ENCODE measurements around the gene ZFP1.

ZFP1 gene

DNA sequence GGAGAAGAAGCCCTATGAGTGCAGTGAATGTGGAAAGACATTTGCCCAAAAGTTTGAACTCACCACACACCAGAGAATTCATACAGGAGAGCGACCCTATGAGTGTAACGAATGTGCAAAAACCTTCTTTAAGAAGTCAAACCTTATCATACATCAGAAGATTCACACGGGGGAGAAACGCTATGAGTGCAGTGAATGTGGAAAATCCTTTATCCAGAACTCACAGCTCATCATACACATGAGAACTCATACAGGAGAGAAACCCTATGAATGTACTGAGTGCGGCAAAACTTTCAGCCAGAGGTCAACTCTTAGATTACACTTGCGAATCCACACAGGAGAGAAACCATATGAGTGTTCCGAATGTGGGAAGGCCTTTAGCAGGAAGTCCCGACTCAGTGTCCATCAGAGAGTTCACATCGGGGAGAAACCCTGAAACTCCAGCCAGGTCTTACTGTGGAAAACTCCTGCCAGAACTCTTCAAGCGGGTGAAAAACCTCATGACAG lies 21.6 kb downstream of the ZFP1 start:
- no peak overlapping the region for H3K4me3 ChIP-seq (replicated peaks; ENCODE audit: low read depth, low read length)
- TF ChIP-seq, protein P1, sequence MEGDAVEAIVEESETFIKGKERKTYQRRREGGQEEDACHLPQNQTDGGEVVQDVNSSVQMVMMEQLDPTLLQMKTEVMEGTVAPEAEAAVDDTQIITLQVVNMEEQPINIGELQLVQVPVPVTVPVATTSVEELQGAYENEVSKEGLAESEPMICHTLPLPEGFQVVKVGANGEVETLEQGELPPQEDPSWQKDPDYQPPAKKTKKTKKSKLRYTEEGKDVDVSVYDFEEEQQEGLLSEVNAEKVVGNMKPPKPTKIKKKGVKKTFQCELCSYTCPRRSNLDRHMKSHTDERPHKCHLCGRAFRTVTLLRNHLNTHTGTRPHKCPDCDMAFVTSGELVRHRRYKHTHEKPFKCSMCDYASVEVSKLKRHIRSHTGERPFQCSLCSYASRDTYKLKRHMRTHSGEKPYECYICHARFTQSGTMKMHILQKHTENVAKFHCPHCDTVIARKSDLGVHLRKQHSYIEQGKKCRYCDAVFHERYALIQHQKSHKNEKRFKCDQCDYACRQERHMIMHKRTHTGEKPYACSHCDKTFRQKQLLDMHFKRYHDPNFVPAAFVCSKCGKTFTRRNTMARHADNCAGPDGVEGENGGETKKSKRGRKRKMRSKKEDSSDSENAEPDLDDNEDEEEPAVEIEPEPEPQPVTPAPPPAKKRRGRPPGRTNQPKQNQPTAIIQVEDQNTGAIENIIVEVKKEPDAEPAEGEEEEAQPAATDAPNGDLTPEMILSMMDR (IDR thresholded peaks at IDR 0.05; ENCODE audit: low read depth, low read length, missing control alignments) = no peak
- DNase-seq (ENCODE audit: extremely low read depth, low read depth) = no peak

DNA sequence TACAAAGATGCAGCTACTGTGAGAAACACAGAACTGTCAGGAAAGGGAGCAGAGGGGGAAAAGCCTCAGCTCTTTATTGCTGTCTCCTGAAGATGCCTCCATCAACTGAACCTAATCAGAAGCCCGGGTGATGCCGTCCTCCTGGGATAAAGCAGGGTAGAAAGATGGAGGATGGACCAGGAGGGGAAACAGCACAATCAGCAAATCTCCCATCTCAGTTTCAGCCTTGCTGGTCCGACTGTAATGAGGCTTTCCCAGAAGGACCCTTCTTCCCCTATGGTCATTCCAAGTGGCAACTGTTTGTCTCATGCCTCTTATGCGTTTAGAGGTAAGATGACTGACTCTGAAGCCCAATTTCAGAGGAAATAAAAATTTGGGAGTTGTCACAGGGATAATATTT lies 24.3 kb downstream of the ZFP1 start:
- DNase-seq (ENCODE audit: extremely low read depth, low read depth) = no peak
- no peak overlapping the region for H3K4me3 ChIP-seq (replicated peaks; ENCODE audit: low read depth, low read length)
- TF ChIP-seq, protein P1 (IDR thresholded peaks at IDR 0.05; ENCODE audit: low read depth, low read length, missing control alignments) = no peak

DNA sequence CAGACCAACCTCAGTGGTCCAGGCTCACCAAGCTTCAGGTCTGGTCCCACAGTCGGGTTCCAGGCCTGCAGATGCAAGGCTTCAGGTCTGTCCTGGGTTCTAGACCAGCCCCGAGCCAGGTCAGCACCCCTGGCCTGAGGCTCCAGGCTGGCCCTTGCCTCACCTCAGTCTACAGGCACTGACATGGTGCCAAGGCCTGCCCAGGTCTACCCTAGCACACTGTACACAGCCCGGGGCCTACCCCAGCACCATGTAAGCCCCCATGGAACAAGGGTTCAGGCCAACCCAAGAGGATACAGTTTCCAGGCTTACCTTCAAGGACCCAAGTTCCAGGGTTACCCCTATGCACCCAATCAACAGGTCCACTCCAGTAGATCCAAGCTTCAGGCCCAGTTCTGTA lies 26.8 kb downstream of the ZFP1 start:
- no peak overlapping the region for H3K4me3 ChIP-seq (replicated peaks; ENCODE audit: low read depth, low read length)
- no peak for DNase-seq (ENCODE audit: extremely low read depth, low read depth)
- TF ChIP-seq, protein P1 (IDR thresholded peaks at IDR 0.05; ENCODE audit: low read depth, low read length, missing control alignments) = no peak

DNA sequence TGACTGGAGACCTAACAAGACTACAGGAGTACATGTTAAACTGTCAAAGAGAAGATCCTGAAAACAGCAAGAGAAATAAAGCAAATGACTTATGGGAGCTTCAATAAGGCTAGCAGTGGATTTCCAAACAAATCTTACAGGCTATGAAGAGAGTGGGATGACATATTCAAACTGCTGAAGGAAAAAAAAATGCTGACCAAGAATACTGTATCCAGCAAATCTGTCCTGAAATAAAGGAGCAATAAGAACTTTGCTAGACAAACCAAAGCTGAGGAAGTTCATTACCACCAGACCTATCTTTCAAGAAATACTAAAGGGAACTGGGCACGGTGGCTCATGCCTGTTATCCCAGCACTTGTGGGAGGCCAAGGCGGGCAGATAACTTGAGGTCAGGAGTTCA lies 28.6 kb downstream of the ZFP1 start:
- no peak for DNase-seq (ENCODE audit: extremely low read depth, low read depth)

DNA sequence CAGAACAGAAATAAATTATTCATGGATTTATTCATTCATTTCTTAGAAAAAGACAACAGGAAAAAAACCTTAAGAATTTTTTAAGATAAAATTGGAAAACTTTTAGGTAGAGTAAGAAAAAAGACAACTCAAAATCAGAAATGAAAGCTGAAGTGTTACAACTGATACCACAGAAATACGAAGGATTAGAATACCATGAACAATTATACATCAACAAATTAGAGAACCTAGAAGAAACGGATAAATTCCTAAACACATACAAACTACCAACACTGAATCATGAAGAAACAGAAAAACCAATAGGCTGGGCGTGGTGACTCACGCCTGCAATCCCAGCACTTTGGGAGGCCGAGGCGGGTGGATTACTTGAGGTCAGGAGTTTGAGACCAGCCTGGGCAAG lies 30.9 kb downstream of the ZFP1 start:
- no peak for DNase-seq (ENCODE audit: extremely low read depth, low read depth)
- H3K4me3 ChIP-seq (replicated peaks; ENCODE audit: low read depth, low read length) = no peak overlapping the region
- TF ChIP-seq, protein P1 (IDR thresholded peaks at IDR 0.05; ENCODE audit: low read depth, low read length, missing control alignments) = no peak

More for the DNA sequence above, 28.6 kb downstream of the ZFP1 start:
- no peak overlapping the region for H3K4me3 ChIP-seq (replicated peaks; ENCODE audit: low read depth, low read length)
- TF ChIP-seq, protein P1 (IDR thresholded peaks at IDR 0.05; ENCODE audit: low read depth, low read length, missing control alignments) = no peak

DNA sequence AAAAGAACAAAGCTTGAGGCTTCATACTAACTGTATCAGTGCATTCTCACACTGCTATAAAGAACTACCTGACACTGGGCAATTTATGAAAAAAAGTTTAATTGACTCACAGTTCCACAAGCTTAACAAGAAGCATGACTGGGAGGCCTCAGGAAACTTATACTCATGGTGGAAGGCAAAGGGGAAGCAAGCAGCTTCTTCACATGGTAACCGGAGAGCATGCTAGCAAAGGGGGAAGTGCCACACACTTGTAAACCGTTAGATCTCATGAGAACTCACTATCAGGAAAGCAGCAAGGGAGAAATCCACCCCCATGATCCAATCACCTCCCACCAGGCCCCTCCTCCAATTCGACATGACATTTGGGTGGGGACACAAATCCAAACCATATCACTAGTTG lies 33.3 kb downstream of the ZFP1 start:
- no peak overlapping the region for H3K4me3 ChIP-seq (replicated peaks; ENCODE audit: low read depth, low read length)
- no peak for DNase-seq (ENCODE audit: extremely low read depth, low read depth)
- TF ChIP-seq, protein P1 (IDR thresholded peaks at IDR 0.05; ENCODE audit: low read depth, low read length, missing control alignments) = no peak

DNA sequence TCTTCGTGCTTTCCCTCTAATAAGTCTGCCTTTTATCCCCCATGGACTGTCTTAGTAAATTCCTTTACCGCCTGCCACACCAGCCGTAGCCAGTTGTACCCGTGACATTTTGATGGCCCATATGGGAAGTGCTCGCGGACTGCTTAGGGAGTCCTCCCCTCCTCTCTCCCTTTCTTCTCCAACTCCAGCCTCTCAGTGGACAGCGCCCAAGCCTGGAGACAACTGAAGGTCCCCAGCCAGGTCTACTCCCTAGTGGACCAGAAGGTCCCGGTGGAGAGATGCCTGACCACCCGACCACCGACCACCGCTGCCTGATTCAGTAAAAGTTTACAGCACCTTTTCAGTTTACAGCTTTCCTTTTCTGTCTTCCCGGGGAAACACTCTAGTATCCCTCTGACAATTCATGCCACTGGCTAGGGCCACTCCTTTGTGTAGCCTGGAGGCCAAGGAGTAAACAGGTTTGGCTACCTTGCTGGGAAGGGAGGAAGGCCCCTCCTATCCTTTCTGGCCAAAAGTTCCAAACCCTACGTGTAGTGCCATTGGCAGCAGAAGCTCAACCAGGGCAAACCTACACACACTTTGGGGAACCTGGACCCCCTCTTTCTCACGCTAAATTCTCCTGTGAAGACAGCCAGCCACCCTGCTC lies 40.6 kb downstream of the ZFP1 start:
- no peak for DNase-seq (ENCODE audit: extremely low read depth, low read depth)
- no peak overlapping the region for H3K4me3 ChIP-seq (replicated peaks; ENCODE audit: low read depth, low read length)

More for the DNA sequence above, 40.6 kb downstream of the ZFP1 start:
- TF ChIP-seq, protein P1 (IDR thresholded peaks at IDR 0.05; ENCODE audit: low read depth, low read length, missing control alignments) = no peak
